GM21723 (cell line): ENCODE measurements around the gene DGCR8.

Experiments
- ATAC-seq: cut with Tn5 transposase; IDR thresholded peaks from one replicate; pipeline ENCODE4 v1.9.1; 2021; ENCODE audit warnings: mild to moderate bottlenecking, moderate library complexity; ENCODE audit not compliant: unreplicated experiment

DGCR8 gene

GRCh38 chr22:20052309-20053259, 27.5 kb upstream of the DGCR8 start:
- ATAC-seq, result no peak

GRCh38 chr22:20053407-20054033, 26.5 kb upstream of the DGCR8 start:
- no peak for ATAC-seq

- no peak for ATAC-seq
Observed at GRCh38 chr22:20054034-20054427, 26.0 kb upstream of the DGCR8 start.

GRCh38 chr22:20054485-20054884, 25.6 kb upstream of the DGCR8 start:
- ATAC-seq, result no peak

GRCh38 chr22:20055144-20055543, 24.9 kb upstream of the DGCR8 start:
- ATAC-seq, result no peak

GRCh38 chr22:20055654-20056053, 24.4 kb upstream of the DGCR8 start:
- ATAC-seq, result no peak

GRCh38 chr22:20056161-20056560, 23.9 kb upstream of the DGCR8 start:
- ATAC-seq, result no peak

GRCh38 chr22:20056696-20057386, 23.2 kb upstream of the DGCR8 start:
- ATAC-seq, result no peak

- ATAC-seq, result no peak
Observed at GRCh38 chr22:20057596-20058268, 22.3 kb upstream of the DGCR8 start.

- ATAC-seq, result no peak
Observed at GRCh38 chr22:20058989-20059770, 20.9 kb upstream of the DGCR8 start.

GRCh38 chr22:20060700-20061480, 19.2 kb upstream of the DGCR8 start:
- no peak for ATAC-seq

GRCh38 chr22:20061481-20061861, 18.6 kb upstream of the DGCR8 start:
- no peak for ATAC-seq

GRCh38 chr22:20062043-20062765, 17.8 kb upstream of the DGCR8 start:
- ATAC-seq, result no peak

GRCh38 chr22:20062766-20063083, 17.3 kb upstream of the DGCR8 start:
- ATAC-seq, result no peak

- no peak for ATAC-seq
Observed at GRCh38 chr22:20063271-20064139, 16.5 kb upstream of the DGCR8 start.

GRCh38 chr22:20064140-20064480, 15.9 kb upstream of the DGCR8 start:
- ATAC-seq, result no peak

- ATAC-seq, result no peak
Observed at GRCh38 chr22:20064545-20065262, 15.3 kb upstream of the DGCR8 start.
